Hindlimb muscle (tissue), 1 donor: ENCODE measurements around the gene ADAMTS5. TPM values are rescaled to one million over a fixed set of nuclear protein-coding genes. Genes with fewer than 3 reads are reported as not detected.
A peak's percentile ranks its signal among the peaks of the same experiment; 100 is the strongest.

Experiments used
- DNase-seq: peaks from one replicate; pipeline ENCODE4 v3.0.0-alpha.2; 2013
- polyA plus RNA-seq: library from polyadenylated mRNA; unstranded; fragments of 120-200 nt; gene quantifications from one replicate; pipeline ENCODE4 v1.2.1, GENCODE V29; 2013; ENCODE audit not compliant: insufficient read length

Gene ADAMTS5
- polyA plus RNA-seq, 1 donor: 14.9 TPM

DNA sequence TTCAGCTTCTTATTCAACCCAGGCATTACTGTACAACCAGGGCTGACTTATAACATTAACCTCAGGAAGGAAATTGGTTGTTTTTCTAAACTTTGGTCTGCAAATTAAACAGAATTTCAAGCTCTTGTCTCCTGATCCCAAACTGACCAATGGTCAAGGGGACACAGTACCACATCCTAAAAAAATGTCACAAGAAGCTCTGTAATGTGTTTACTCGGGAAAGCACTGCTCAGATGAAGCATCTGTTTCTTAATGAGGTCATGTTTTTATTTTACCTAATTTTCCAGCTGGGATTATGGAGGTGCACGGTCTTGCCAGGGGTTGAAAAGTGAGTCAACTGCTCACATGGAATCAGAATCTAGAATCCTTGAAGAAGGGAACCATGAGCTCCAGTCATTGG lies 18.7 kb downstream of the ADAMTS5 start:
- DNase-seq: no peak

DNA sequence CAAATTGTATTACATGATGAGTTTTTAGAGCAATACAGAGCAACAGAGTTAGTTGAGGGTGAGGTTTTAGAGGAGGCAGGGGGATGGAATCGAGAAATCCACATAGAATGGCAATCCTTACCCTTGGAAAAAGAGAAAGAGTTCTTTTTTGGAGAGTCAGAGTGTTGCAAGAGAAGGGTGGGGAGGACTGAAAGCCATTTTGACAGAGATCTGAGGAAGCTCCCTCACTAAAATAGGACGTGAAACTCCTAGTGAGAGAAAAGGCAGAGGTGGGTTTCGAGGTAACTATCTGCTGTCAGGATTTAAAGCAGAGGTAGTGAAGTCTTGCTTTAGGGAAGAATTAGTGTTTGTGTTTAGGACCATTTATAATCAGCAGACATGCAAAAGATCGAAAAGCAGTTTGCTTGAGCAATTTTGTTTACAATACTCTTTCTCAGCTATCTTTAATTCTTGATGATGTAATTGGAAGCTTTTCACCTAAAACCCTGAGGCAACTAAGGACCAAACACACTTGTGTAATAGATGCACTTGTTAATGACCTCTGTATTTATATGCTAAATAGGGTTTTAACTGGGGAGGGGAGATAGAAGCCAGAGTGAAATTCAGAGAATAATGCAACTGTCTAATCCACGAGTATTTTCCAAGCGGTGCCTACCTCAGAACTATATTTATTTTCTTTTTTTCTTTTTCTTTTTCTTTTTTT lies 20.0 kb downstream of the ADAMTS5 start:
- DNase-seq: no peak

DNA sequence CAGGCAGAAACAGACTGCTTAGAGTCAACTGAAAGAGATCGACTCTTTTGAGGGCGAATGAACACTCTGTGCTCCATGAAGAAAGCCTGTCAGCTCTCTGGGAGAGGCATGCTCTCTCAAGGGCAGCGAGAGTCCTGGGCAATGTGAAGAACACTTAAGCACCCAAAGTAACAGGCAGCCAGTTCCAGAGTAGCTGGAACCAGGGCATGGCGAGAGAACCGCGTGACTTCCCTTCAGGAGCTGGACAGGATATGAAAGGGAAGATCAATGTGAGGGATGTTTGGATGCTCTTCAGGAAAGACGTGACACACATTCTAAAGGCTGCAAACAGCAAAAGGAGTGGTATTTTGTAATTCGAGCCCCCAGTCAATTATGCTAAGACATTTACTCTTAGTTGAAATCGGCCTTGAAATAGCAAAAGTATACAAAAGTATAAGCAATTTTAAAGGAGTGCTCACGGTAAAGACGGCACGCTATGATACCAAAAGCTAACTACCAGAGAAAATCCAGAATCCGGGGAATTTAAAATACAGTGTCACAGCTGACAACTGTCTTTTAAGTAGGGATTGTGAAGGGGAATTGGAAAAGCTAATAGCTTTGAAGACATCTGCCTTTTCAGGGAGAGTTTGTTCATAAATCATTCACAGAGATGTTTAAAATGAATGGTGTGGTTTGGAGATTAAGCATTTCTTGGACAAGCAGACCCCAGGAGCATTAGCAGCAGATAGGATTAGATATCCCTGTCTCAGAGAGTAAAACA lies 20.8 kb downstream of the ADAMTS5 start:
- DNase-seq: no peak

DNA sequence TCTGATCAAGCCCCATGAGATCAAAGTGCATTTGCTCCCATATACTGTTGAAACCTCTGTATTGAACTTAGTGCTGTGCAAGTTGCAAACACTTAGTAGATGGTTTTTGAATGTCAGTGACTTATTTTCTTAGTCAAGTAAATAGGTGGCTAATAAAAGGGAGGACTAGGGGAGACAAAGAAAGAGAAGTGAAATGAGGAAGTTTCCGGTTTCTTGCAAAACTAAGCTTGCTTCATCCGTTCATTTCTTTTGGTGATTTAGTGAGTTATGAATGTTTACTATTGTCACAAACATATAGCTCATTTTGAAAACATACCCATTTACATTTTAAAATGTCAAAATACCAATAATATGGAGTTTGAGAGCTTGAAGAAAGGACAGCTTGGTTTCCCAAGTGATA lies 23.0 kb downstream of the ADAMTS5 start:
- no peak for DNase-seq

DNA sequence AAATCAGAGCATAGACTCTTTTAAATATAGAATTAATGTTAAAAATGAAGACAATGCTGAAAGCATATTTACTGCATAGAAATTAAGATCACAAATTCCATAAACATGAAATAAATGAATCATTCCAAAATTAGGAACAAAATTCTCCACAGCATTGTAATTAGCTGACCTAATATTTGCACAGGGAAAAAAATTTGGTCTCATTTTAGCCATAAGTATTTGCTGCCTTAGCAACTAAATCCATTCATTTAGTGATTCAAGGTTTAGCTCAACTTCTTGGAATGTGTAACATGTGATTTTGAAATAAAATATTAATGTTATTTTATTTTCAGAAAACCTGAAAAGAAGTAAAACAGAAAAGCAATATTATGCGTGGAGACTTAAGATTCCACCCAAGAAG lies 25.5 kb downstream of the ADAMTS5 start:
- no peak for DNase-seq

DNA sequence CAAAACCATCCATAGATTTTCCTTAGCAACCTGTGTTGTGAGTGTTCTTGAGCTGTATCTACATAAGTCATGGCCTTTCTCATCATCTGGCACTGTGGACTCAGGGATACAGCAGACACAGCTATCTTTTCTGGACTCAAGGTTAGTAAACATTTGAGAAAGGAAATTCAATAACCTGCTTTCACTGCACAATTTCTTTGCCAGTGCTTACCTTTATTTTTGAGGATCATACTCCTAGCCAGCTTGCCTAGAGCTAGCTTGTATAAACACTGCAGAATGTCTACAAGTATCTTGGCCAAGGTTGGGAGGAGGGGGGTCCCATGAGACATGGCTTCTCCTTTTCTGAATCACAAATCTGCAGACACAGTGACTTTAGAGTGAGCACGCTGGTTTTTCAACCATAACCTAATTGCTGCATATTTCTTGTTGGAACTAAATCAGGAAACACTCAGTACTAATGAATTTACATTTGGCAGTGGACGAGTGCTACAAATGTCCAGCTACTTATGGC lies 27.2 kb downstream of the ADAMTS5 start:
- DNase-seq: peak; percentile 70

DNA sequence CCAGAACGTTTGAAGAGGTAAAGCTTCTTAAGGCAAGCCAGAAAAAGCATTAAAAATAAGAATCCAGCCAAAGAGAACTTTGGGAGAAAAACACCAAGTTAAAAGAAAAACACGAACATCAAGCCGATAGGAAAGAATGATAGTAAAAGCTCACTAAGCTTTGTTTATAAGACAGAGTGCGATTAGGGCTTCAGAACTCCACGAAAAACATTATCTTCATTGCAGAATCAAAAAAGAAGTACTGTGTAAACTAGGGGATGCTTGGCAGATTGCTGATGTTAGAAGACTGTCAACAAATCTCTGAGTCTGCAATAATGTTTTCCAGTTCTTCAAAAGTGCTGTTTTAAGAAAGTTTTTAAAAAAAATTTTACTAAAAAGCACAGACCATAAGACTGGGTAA lies 30.2 kb downstream of the ADAMTS5 start:
- no peak for DNase-seq

DNA sequence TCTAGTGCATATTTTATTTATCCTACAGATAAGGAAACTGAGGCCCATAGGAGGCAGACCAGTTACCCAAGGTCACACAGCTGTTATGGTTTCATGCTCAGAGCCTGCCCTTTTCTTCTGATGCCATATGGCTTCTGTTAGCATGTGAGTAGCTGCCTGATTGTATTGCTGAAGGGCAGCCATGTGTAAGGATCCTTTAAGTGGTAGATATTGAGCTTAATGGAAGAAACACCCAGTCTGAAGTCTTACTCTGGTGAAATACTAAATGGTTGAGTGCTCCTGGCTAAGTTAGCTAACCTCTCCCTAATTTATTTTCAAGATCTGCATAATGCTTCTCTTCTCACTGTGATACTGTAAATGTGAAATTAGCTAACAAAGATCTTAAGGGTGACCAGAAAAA lies 30.9 kb downstream of the ADAMTS5 start:
- DNase-seq: no peak

DNA sequence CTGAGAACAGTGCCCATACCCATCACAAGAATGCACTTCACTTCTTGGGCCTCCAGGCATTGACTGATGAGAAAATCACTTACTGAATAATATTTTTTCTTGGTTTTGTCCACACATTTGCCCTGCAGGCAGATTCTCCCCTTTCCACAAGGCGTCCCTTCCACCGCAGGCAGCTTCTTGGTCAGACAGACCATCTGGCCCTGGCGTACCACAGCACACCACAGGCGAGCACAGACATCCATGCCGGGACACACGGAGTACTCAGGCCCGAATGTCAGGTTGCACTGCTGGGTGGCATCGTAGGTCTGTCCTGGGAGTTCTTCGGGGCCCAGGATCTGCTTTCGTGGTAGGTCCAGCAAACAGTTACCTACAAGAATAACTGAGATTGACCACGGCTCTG lies 32.5 kb downstream of the ADAMTS5 start:
- no peak for DNase-seq

DNA sequence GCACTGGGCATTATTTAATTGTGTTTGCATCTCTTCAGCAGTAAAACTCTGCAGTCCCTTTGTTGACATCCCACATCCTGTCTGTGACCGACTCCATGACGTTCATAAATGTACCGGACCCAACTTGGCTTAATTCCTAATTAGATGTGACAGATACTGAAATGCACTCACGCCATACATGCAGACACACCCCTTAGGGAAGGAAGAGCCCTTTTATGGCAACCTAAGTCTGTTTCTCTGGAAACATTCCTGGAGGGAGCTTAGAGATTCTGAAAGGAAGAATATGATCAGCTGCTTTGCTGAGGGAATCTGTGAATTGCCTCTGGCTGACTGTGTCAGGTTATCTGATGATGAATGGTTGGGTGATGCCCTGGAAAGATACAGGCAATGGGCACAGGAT lies 33.4 kb downstream of the ADAMTS5 start:
- DNase-seq: no peak

DNA sequence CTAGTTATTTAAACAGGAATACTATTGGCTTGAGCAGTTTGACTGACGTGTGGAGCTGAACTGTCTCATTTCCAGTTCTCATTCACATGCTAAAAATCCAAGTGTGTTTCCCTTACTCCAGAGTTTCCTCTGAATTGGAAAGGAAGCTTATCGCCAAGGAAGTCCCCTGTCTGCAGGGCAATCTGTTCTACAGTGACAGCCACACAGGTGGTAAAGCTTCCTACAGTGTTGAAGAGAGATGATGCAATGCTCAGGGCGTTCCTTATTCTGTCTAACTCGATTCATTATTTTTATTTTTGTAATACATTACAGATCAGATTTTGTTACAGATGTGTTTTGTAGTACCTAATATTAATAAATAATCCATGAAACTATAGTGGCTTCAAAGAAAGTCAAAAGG lies 41.3 kb downstream of the ADAMTS5 start:
- no peak for DNase-seq

DNA sequence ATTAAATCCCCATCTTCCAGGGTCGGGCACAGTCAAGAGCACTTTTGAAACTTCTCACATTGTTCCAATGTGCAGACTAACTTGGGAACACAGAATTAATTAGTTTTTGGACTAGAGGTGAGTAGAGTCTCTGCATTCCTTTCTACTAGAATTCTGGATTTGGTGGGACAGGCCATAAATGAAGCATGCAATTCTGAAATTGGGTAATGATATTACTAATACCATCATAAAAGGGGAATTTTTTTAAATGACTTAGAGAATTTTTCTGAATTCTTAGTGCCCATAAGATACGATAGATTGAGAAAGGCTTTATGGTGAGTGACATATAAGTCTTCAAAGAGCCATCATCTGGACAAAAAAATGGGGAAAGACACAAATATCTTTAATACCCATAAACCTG lies 41.8 kb downstream of the ADAMTS5 start:
- DNase-seq: no peak

DNA sequence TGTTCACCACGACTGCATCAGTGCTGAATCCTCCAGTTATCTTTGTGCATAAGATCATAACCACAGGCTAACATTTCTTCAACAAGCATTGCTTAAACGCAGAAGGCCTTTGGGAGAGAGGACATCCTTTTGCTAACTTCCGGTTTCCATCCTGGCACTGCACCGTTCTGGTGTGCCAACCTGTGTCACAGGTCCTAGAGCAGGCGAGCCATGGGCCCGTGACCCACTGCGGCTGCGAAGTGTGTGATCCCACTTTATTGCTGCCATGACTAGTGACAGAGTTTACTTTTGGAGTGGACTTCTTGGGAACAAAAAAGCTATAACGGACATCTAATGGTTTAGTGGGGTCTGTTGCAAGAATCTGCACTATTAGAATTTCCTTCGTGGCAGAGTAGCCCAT lies 42.9 kb downstream of the ADAMTS5 start:
- DNase-seq: no peak

DNA sequence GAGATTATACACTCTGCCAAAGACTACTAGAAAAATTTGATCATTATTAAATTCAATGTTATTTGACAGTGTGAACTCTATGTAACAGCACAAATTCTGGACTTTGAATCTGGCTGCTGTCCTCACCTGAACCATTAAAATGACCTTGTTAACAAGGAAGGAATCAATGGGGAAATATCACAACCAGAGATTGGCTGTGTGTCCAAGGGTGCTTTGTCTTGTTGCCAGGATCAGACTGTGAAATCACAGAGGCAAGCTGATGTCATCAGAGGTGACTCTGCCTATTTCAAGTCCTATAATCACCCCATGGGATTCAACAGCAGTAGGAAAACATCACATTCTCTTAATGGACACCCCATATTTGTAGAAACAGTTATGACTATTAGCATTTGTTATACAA lies 46.8 kb downstream of the ADAMTS5 start:
- no peak for DNase-seq

DNA sequence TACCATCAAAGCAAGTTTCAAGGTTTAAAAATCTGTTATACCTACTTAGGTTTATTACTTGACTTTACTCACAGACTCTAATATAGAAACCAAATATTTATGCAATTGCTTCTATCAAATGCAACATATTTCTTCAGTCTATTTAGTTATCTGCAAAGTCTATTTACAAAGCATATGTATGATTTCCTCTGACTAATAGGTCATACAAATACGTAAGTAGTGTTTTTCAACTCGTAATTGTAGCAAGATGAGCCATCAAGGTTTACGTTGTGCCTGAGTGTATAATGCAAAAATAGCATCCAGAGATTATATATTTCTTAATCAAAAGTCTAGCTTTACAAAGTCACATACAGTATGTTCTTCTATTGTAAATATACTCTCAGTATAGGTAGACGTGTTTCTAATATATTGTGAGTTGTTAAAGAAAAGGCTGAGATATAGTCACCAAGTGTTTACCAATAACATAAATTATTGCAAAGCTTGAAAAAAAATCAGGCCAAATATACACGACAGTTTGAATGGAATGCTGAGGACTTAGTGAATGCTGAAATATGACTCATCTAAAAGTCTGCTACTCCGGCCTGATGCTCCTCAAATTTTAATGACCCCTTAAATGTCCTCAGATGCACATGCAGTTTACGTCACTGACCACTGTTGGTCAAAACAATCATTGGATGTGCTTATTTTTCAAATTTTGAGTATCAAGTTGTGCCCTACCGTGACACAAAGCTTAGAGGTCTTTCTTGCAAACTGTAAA lies 48.4 kb downstream of the ADAMTS5 start:
- DNase-seq: no peak

DNA sequence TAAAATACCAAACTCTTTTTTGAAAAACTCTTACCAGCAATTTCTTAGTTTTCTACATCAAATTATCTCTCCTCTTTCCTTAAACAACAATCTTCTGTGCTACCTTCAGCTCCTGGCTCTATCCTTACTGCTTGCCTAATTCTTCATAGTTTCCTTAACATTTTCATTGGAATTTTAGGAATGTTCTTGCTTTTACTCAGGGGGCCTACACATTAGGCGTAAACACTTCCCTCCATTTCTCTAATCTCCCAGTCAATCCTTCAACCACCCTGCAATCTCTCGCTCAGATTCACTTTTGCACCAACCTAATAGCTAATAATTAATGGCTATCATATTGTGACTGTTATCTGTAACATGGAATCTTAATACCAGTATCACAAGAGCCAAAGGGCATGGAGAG lies 50.1 kb downstream of the ADAMTS5 start:
- no peak for DNase-seq

DNA sequence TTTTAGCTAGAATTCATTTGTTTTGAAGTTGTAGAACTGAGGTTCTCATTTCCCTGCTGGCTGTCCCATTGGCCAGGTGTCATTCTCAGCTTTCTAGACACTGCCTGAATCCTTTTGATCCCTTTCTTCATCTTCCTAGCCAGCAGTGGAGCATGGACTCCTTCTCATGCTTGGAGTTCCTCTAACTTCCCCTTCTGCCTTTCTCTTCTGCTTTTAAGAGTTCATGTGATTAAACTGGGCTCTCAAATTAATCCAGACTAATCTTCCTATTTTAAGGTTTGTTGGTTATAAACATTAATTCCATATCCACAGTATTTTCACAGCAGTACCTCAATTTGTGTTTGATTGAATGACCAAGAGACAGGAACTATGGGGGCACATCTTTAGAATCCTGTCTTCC lies 52.3 kb downstream of the ADAMTS5 start:
- DNase-seq: no peak

DNA sequence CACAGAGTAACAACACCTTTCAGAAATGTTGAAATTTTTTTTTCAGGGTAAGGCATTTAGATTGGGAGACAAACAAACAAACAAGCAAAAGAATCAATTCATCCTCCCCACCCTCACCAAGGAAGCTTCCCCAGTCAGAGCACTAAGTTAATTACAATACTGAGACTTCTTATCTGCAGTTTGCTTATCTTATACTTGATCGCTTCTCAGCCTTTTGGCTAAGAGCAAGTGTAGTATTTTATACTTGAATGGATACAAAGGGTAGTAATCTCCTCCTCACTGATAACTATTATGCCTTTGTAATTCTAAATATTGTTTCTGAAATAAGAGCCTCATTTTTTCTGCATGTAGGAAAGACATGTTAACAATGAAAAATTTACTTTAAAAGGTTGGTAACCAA lies 54.4 kb downstream of the ADAMTS5 start:
- DNase-seq: no peak

DNA sequence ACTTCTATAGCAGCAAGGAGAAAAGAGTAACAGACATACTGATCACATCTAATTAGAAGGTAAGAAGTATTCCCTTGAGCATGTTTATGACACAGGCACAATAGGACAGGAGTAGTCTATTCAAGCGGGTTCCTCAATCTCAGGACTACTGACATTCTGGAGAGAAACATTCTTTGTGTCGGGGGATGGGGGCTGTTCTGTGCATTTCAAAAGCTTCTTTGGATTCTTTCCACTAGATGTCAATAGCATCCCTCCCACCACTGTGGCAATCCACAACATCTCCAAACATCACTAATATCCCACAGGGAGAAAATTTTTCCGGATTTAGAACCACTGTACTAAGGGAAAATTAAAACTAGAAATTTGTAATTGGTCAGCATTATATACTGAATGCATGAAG lies 56.9 kb downstream of the ADAMTS5 start:
- no peak for DNase-seq

DNA sequence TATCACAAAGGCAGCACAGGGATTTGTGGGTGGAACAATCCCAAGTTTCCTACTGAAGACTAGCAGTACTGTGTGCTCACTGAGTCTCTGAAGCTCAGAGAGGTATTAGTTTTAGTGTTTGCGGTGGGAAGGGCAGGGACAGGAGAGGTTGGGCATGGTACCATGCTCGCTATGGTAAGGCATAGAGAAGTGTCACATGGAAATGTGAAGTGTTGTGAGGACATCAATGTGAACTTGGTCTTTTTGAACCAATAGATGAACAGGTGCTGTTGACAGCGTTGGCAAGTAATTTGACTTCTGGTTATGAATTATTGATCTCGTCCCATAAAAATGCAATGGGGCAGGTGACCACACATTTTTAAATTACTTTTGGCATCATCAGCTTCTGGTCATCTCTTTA lies 65.9 kb downstream of the ADAMTS5 start:
- no peak for DNase-seq

DNA sequence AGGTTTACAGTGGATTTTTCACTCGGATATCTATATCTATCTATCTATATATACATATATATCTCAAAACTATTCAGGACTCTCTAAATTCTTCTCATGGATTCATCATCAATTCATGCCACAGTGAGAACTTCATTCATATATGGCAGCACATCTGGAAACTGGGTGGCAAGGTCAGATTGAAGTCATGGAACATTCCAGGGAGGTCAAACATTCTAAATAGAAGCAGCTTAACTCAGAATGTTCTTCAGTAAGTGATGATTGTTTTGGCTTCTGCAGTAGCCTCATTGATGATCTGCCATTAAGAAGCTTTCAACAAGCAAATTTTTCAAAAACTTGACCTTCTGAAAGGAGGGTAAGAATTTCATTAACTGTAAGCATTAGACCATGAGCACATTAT lies 74.7 kb downstream of the ADAMTS5 start:
- DNase-seq: no peak

DNA sequence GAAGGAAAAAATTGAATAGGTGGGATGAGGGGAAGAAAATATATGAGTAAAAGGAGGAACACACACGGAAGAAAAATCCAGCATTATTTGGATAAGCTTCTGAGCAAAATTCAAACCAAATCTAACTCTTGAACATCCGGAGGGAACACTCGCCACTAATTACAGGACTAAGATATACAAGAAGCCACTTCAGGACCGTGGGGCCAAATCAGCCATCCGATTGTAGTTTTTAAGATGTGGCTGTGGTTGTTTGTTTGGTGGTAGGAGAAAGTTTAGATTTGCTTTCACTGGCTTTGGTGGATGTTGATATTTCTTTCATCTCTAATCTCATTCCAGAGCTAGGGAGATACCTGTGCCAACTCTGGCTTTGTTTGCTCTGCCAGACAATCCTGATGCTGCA lies 78.0 kb downstream of the ADAMTS5 start:
- DNase-seq: no peak

DNA sequence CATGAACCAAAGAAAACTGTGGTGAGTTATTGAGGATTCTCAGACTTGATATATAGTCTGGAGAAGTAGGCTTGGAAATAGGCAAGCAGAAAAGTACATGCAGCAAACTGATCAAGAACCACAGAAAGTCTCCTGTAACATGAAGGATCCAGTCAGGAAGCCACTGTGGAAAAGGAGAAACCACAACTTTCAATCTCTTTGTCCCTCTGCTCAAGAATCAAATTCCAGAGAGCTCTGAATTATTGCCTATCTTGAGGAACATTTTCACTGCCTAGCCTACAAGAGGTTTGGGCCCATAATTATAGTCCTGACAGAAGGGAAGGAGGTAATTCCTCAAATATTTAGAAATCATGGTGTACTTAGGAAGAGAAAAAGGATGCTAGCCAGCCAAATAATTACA lies 78.6 kb downstream of the ADAMTS5 start:
- DNase-seq: no peak

DNA sequence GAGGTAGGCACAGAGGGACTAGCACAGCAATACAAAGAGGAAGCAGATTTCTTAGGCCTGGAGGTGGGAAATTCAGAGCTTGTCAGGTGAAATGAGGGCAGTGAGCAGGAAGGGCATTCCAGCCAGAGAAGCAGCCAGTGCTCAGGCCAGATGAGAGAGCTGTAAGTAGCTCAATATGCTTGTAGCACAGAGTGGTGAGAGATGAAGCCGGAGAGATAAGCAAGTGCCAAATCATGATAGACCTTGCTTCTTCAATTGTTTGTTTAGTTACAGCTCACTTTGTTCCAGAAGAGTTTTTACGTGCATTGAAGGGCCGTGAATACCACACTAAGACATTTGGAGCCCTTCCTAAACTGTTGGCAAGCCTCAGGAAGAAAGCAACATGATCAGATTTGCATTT lies 79.6 kb downstream of the ADAMTS5 start:
- DNase-seq: no peak
